SK-N-SH (cell line): ENCODE measurements around the gene LTBP1.

Experiments
- EP300 ChIP-seq, 2 experiments: IDR thresholded peaks; 2 replicates each; pipeline versions ENCODE4 v1.4.0 to v1.6.1; 2012; ENCODE audit warnings: borderline replicate concordance in 1 of 2, low read depth in 1 of 2, low read length in 1 of 2
- FOSL2 ChIP-seq: IDR thresholded peaks from 2 replicates; pipeline ENCODE4 v1.4.0; 2012; ENCODE audit warnings: low read depth, mild to moderate bottlenecking, moderate library complexity, borderline replicate concordance
- FOXJ3 ChIP-seq: sonication (generic); formaldehyde crosslinking; IDR thresholded peaks from 2 replicates; pipeline ENCODE4 v1.5.1; 2020; ENCODE audit warnings: mild to moderate bottlenecking, missing genetic modification reagents
- FOXM1 ChIP-seq: IDR thresholded peaks from 2 replicates; pipeline ENCODE4 v1.4.0; 2012; ENCODE audit warnings: low read depth, mild to moderate bottlenecking
- NFIC ChIP-seq: IDR thresholded peaks from 2 replicates; pipeline ENCODE4 v1.4.0; 2012; ENCODE audit warnings: borderline replicate concordance
- RAD21 ChIP-seq: IDR thresholded peaks from 2 replicates; pipeline ENCODE4 v1.6.1; 2012; ENCODE audit warnings: mild to moderate bottlenecking, low read length
- RCOR1 ChIP-seq: fragments of 150-350 bp; IDR thresholded peaks from 2 replicates; pipeline ENCODE4 v1.6.1; 2017; ENCODE audit warnings: antibody characterized with exemption, low read length
- SMC3 ChIP-seq: IDR thresholded peaks from 2 replicates; pipeline ENCODE4 v1.6.1; 2012; ENCODE audit warnings: low read depth, low read length, improper control_type of control experiment
- TAF1 ChIP-seq: IDR thresholded peaks from 2 replicates; pipeline ENCODE4 v1.6.1; 2012; ENCODE audit warnings: low read depth, mild to moderate bottlenecking, low read length, moderate library complexity, borderline replicate concordance
- YY1 ChIP-seq: IDR thresholded peaks from 2 replicates; pipeline ENCODE4 v1.4.0; 2012; ENCODE audit warnings: low read depth, mild to moderate bottlenecking
- TF ChIP-seq, protein P1 (sequence below): IDR thresholded peaks from 2 replicates; pipeline ENCODE4 v1.4.0; 2012; ENCODE audit warnings: low read depth, borderline replicate concordance
- TF ChIP-seq, protein P2 (sequence below): fragments of 200-600 bp; sonication (generic); IDR thresholded peaks from 2 replicates; pipeline ENCODE4 v1.6.1; 2017; ENCODE audit warnings: antibody characterized with exemption, mild to moderate bottlenecking, moderate library complexity
- TF ChIP-seq, protein P3 (sequence below): IDR thresholded peaks from 2 replicates; pipeline ENCODE4 v1.6.1; 2012; ENCODE audit warnings: mild to moderate bottlenecking, low read depth, low read length, moderate library complexity
- TF ChIP-seq, protein P4 (sequence below): IDR thresholded peaks from 2 replicates; pipeline ENCODE4 v1.4.0; 2012; ENCODE audit warnings: low read depth

DNA sequence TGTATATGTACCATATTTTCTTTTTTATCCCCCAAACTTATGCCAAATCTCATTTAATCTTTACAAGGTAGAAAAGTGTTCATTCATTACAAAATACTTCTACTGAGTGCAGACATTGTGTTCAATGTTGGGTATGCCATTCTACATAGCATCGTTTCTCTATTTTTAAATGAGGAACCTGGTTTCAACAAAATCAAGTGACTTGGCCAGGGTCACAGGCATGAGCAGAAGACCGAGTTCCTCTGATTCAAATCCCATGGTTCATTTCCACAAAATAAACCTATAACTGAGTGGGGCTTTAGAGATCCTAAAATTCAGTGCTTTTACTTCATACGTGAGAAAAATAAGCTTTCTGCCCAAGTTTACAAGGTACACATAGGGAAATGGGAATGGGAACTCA lies 448.3 kb downstream of the LTBP1 start:
- TF ChIP-seq, protein P1, sequence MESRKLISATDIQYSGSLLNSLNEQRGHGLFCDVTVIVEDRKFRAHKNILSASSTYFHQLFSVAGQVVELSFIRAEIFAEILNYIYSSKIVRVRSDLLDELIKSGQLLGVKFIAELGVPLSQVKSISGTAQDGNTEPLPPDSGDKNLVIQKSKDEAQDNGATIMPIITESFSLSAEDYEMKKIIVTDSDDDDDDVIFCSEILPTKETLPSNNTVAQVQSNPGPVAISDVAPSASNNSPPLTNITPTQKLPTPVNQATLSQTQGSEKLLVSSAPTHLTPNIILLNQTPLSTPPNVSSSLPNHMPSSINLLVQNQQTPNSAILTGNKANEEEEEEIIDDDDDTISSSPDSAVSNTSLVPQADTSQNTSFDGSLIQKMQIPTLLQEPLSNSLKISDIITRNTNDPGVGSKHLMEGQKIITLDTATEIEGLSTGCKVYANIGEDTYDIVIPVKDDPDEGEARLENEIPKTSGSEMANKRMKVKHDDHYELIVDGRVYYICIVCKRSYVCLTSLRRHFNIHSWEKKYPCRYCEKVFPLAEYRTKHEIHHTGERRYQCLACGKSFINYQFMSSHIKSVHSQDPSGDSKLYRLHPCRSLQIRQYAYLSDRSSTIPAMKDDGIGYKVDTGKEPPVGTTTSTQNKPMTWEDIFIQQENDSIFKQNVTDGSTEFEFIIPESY, result no peak
- TF ChIP-seq FOSL2, result no peak
- TF ChIP-seq, protein P2, sequence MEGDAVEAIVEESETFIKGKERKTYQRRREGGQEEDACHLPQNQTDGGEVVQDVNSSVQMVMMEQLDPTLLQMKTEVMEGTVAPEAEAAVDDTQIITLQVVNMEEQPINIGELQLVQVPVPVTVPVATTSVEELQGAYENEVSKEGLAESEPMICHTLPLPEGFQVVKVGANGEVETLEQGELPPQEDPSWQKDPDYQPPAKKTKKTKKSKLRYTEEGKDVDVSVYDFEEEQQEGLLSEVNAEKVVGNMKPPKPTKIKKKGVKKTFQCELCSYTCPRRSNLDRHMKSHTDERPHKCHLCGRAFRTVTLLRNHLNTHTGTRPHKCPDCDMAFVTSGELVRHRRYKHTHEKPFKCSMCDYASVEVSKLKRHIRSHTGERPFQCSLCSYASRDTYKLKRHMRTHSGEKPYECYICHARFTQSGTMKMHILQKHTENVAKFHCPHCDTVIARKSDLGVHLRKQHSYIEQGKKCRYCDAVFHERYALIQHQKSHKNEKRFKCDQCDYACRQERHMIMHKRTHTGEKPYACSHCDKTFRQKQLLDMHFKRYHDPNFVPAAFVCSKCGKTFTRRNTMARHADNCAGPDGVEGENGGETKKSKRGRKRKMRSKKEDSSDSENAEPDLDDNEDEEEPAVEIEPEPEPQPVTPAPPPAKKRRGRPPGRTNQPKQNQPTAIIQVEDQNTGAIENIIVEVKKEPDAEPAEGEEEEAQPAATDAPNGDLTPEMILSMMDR, result no peak
- no peak for TF ChIP-seq RAD21
- no peak for TF ChIP-seq NFIC
- TF ChIP-seq RCOR1, result no peak
- TF ChIP-seq FOXJ3, result no peak
- no peak for TF ChIP-seq FOXM1
- no peak for TF ChIP-seq SMC3
- TF ChIP-seq EP300 (IDR thresholded peaks at IDR 0.05; ENCODE audit: borderline replicate concordance in 1 of 2, low read depth in 1 of 2, low read length in 1 of 2), result no peak
- TF ChIP-seq, protein P3, sequence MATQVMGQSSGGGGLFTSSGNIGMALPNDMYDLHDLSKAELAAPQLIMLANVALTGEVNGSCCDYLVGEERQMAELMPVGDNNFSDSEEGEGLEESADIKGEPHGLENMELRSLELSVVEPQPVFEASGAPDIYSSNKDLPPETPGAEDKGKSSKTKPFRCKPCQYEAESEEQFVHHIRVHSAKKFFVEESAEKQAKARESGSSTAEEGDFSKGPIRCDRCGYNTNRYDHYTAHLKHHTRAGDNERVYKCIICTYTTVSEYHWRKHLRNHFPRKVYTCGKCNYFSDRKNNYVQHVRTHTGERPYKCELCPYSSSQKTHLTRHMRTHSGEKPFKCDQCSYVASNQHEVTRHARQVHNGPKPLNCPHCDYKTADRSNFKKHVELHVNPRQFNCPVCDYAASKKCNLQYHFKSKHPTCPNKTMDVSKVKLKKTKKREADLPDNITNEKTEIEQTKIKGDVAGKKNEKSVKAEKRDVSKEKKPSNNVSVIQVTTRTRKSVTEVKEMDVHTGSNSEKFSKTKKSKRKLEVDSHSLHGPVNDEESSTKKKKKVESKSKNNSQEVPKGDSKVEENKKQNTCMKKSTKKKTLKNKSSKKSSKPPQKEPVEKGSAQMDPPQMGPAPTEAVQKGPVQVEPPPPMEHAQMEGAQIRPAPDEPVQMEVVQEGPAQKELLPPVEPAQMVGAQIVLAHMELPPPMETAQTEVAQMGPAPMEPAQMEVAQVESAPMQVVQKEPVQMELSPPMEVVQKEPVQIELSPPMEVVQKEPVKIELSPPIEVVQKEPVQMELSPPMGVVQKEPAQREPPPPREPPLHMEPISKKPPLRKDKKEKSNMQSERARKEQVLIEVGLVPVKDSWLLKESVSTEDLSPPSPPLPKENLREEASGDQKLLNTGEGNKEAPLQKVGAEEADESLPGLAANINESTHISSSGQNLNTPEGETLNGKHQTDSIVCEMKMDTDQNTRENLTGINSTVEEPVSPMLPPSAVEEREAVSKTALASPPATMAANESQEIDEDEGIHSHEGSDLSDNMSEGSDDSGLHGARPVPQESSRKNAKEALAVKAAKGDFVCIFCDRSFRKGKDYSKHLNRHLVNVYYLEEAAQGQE, result no peak
- TF ChIP-seq TAF1, result no peak
- no peak for TF ChIP-seq YY1
- TF ChIP-seq, protein P4, sequence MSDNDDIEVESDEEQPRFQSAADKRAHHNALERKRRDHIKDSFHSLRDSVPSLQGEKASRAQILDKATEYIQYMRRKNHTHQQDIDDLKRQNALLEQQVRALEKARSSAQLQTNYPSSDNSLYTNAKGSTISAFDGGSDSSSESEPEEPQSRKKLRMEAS, result no peak
